Caco-2 (cell line): ENCODE results near the gene XXYLT1. TPM values are rescaled to one million over a fixed set of nuclear protein-coding genes. Genes with fewer than 3 reads are reported as not detected.

Experiments used
- BruUV-seq: library from RNA; stranded (reverse); fragments of 400-500 nt; replicated peaks from 2 replicates; lab custom pipeline; 2021; lab: Mats Ljungman, UMichigan
- CTCF ChIA-PET: fragments of 300-600 bp; sonication (Branson Sonifier 250); formaldehyde crosslinking; loops from one replicate; lab custom pipeline; 2022; ENCODE audit warnings: antibody characterized with exemption; lab: Charles Lee
- POLR2A ChIA-PET: fragments of 300-600 bp; sonication (Branson Sonifier 250); formaldehyde crosslinking; loops from one replicate; lab custom pipeline; 2022; ENCODE audit warnings: antibody characterized with exemption; lab: Charles Lee
- DNase-seq, 2 experiments: peaks; one replicate each; pipeline versions ENCODE4 v3.0.0 to v3.0.0-alpha.2; 2020 to 2022
- H3K27me3 ChIP-seq: replicated peaks from 2 replicates; pipeline ENCODE4 v1.6.0; 2011; ENCODE audit warnings: low read length; ENCODE audit not compliant: control insufficient read depth, insufficient read depth
- H3K36me3 ChIP-seq: 2 replicates; pipeline ENCODE4 v1.5.1; 2011; ENCODE audit warnings: low read length; ENCODE audit not compliant: control insufficient read depth, insufficient read depth
- H3K4me1 ChIP-seq: fragments of 250-450 bp; sonication (Bioruptor Pico); 2 replicates; pipeline ENCODE4 v1.5.1; 2020; ENCODE audit warnings: mild to moderate bottlenecking
- H3K4me3 ChIP-seq: 2 replicates; pipeline ENCODE4 v1.5.1; 2011; ENCODE audit warnings: low read depth, mild to moderate bottlenecking, control low read depth, low read length
- H3K9me3 ChIP-seq: fragments of 250-450 bp; sonication (Bioruptor Pico); 2 replicates; pipeline ENCODE4 v1.5.1; 2020; ENCODE audit warnings: mild to moderate bottlenecking, moderate library complexity
- H3K27ac Mint-ChIP-seq: one replicate; pipeline ENCODE4 v1.8.0; 2022; ENCODE audit warnings: mixed read lengths; ENCODE audit not compliant: unreplicated experiment
- H3K27me3 Mint-ChIP-seq: one replicate; pipeline ENCODE4 v1.8.0; 2022; ENCODE audit warnings: mixed read lengths; ENCODE audit not compliant: insufficient read depth, unreplicated experiment
- H3K36me3 Mint-ChIP-seq: one replicate; pipeline ENCODE4 v1.8.0; 2022; ENCODE audit warnings: mild to moderate bottlenecking, mixed read lengths; ENCODE audit not compliant: insufficient read depth, unreplicated experiment
- H3K4me1 Mint-ChIP-seq: one replicate; pipeline ENCODE4 v1.8.0; 2022; ENCODE audit warnings: low read depth, mixed read lengths; ENCODE audit not compliant: unreplicated experiment
- H3K4me3 Mint-ChIP-seq: one replicate; pipeline ENCODE4 v1.8.0; 2022; ENCODE audit warnings: mild to moderate bottlenecking, moderate library complexity, mixed read lengths; ENCODE audit not compliant: unreplicated experiment
- H3K9me3 Mint-ChIP-seq: one replicate; pipeline ENCODE4 v1.8.0; 2022; ENCODE audit warnings: mixed read lengths; ENCODE audit not compliant: unreplicated experiment
- CTCF ChIP-seq, 2 experiments: fragments of 200-600 bp in 1 of 2; IDR thresholded peaks; 1 replicate in 1 of 2; 2 replicates in 1 of 2; pipeline versions ENCODE4 v1.5.1 to v1.8.0; 2011 to 2022; ENCODE audit warnings: antibody characterized with exemption in 1 of 2, control low read depth in 1 of 2, inconsistent platforms in 1 of 2, low read depth in 1 of 2, low read length in 1 of 2, mild to moderate bottlenecking in 1 of 2, moderate library complexity in 1 of 2; ENCODE audit not compliant: insufficient read depth in 1 of 2, severe bottlenecking in 1 of 2, unreplicated experiment in 1 of 2
- intact Hi-C: fragments of 100-400 bp; cut with micrococcal nuclease; formaldehyde crosslinking; loops from one replicate; pipeline ENCODE4 v1.10.0; 2022; ENCODE audit not compliant: unreplicated experiment
- total RNA-seq: library from RNA; stranded (reverse); gene quantifications from 2 replicates; pipeline ENCODE4 v1.2.3, GENCODE V29; 2022

XXYLT1 gene
- total RNA-seq, 1 experiment from 2014 or later: 14.2 TPM

GRCh38 chr3:195069501-195070251 is 201.3 kb downstream of the XXYLT1 start:
- Histone ChIP-seq H3K4me3 (no peak overlapping the region), H3K27me3 (no peaks in the 10 kb centered on the region), H3K9me3 (no peaks in the 10 kb centered on the region), H3K4me1 (peaks cover 48% of the 10 kb centered on the region), H3K36me3 (peaks cover 2% of the 10 kb centered on the region; the same call in 1 of the 2 replicates)
- H3K27ac Mint-ChIP-seq: peak overlapping the region; percentile 94
- H3K36me3 Mint-ChIP-seq: peaks cover 6% of the 10 kb centered on the region
- no peak for TF ChIP-seq CTCF (IDR thresholded peaks at IDR 0.05; ENCODE audit: insufficient read depth in 1 of 2, low read depth in 1 of 2, low read length in 1 of 2, severe bottlenecking in 1 of 2, unreplicated experiment in 1 of 2)
- intact Hi-C loops: loop anchor here (1.0 to 5.0 kb wide), 3 partner anchors 36 to 67 kb away; no protein-coding TSS in a partner anchor
- ChIA-PET POLR2A (no interaction called here), CTCF (no interaction called here)
- no peaks in the 10 kb centered on the region for H3K9me3 Mint-ChIP-seq
- BruUV-seq: no TSS peak
- no peaks in the 10 kb centered on the region for H3K27me3 Mint-ChIP-seq
- peak in 1 of 2 experiments; percentile 35 for DNase-seq
- peaks cover 21% of the 10 kb centered on the region for H3K4me1 Mint-ChIP-seq
- H3K4me3 Mint-ChIP-seq: no peak overlapping the region

GRCh38 chr3:195068084-195069080 is 202.6 kb downstream of the XXYLT1 start:
- CTCF ChIA-PET: interaction anchor here (0.6 kb wide), 1 partner anchor 312 kb away, joined by 5 read pairs; no protein-coding TSS in a partner anchor
- intact Hi-C loops: no loop called here
- Mint-ChIP-seq H3K4me1 (peaks cover 24% of the 10 kb centered on the region), H3K9me3 (no peaks in the 10 kb centered on the region), H3K36me3 (peaks cover 6% of the 10 kb centered on the region), H3K4me3 (no peak overlapping the region), H3K27ac (peak overlapping the region; percentile 74), H3K27me3 (no peaks in the 10 kb centered on the region)
- BruUV-seq: TSS peak; percentile 54
- peak in 1 of 2 experiments; percentile 12 for DNase-seq
- TF ChIP-seq CTCF (IDR thresholded peaks at IDR 0.05; ENCODE audit: insufficient read depth in 1 of 2, low read depth in 1 of 2, low read length in 1 of 2, severe bottlenecking in 1 of 2, unreplicated experiment in 1 of 2): no peak
- no peaks in the 10 kb centered on the region for H3K9me3 ChIP-seq
- H3K36me3 ChIP-seq: peaks cover 2% of the 10 kb centered on the region; the same call in 1 of the 2 replicates
- no peak overlapping the region for H3K4me3 ChIP-seq
- POLR2A ChIA-PET: no interaction called here
- peaks cover 59% of the 10 kb centered on the region for H3K4me1 ChIP-seq
- H3K27me3 ChIP-seq: no peaks in the 10 kb centered on the region

GRCh38 chr3:195066441-195066841 is 204.5 kb downstream of the XXYLT1 start:
- CTCF ChIA-PET: no interaction called here
- BruUV-seq: no TSS peak
- no peaks in the 10 kb centered on the region for H3K27me3 Mint-ChIP-seq
- H3K4me3 Mint-ChIP-seq: no peak overlapping the region
- intact Hi-C loops: no loop called here
- Histone ChIP-seq H3K9me3 (no peaks in the 10 kb centered on the region), H3K4me1 (peaks cover 44% of the 10 kb centered on the region), H3K4me3 (no peak overlapping the region), H3K36me3 (peaks cover 2% of the 10 kb centered on the region; the same call in 1 of the 2 replicates), H3K27me3 (no peaks in the 10 kb centered on the region)
- H3K36me3 Mint-ChIP-seq: peaks cover 6% of the 10 kb centered on the region
- H3K4me1 Mint-ChIP-seq: peaks cover 18% of the 10 kb centered on the region
- DNase-seq: no peak
- H3K27ac Mint-ChIP-seq: no peak overlapping the region
- H3K9me3 Mint-ChIP-seq: no peaks in the 10 kb centered on the region
- POLR2A ChIA-PET: no interaction called here
- no peak for TF ChIP-seq CTCF (IDR thresholded peaks at IDR 0.05; ENCODE audit: insufficient read depth in 1 of 2, low read depth in 1 of 2, low read length in 1 of 2, severe bottlenecking in 1 of 2, unreplicated experiment in 1 of 2)
